ENCODE measurements around the gene MTUS2.

Gene MTUS2

DNA sequence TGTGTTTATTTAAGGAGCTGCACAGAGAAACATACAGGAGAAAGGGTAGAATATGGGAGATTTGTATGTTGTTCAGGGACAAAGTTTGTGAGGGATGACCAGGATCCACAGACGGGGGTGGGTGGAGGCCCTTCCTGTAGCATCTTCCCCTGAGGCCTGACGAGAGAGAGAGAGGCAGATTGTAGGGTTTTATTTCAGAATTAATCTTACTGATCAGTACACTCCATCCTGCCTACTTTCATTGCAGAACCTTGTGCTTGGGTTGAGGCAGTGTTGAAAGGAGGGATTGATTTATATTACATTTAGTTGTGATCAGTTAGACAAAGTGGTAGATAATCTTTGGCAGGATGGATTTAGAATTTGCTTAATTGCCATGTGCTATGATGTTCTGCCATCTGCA is 39.6 kb downstream of the MTUS2 start:
- DNase-seq, result no peak

DNA sequence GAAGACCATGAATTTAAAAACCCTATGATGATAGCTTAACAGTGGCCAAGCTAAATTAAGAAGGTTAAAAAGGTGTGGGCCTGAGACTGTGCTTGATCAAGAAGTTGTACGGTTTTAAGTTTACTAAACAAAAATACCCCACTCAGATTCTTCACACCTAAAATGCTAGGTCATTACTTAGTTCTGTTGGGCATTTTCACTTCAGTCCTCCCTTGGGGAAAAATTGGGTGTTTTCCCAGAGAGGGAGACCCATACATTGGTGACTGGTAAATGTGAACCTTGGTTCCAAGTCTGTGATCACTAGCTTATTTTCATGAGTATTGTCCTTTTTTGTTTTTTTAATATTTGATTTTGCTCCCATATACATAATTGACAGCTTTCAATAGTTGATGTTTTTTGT is 44.4 kb downstream of the MTUS2 start:
- DNase-seq, result no peak

DNA sequence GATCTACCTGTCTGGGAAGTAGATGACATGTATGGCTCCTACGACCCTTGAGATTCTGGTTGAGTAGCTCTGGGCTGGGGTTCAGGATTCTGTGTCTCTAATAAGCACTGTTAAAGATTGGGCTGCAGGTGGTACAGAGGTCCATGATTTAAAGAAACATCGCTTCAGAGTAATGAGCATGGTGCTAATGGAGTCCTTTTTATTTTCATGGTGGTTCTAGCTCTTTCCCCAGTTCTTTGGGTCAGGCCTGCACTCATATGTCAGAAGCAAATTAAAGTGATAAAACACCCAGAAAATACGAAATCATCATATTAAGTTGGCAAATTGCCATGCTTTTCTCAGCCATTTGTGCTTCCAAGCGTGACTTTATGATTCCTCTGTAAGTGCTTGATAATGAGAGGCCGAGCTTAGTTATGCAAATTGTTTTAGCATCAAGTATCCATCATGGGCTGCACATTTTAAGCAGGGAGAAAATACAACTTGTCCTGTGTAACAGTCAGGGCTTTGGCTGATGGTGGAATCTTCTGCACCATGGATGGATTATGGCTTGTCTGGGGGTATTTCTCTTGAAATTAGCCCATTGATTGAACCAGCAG is 45.1 kb downstream of the MTUS2 start:
- DNase-seq, result no peak

DNA sequence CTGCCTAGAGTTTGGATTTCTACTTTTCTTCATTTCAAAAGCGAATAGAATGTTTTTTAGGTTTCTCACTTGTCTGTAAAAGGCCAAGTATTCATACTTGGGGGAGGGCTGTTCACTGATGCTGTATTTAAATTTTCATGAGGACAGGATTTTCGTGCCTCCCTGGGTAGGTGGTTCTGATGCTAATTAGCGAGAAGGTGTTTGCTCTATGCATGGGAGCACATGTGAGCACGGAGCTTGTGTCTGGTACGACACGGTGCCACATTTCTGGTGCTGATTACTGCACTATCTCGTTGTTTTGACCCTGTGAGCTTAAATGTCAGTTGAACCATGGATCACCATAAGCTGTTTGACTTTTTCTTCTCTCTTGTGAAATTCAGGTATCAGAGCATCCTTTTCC is 45.8 kb downstream of the MTUS2 start:
- DNase-seq, result no peak

DNA sequence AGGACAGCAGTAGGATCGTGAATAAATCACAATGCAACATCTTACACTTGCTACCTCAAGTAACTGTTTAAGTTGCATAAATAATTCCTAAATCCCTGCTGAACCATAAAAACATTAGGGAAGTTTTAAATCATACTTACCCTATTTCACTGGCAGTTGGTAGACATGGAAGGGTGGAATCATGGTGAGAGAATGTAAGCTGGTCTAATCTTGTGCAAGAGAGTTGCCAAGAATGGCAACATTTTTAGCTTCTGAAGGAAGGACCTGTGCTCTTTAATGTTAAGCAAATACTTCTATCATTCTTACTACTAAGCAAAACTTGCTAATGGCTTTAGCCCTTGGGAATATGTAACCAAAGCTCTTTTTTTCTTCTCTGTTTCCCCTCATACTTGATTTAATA is 46.8 kb downstream of the MTUS2 start:
- no peak for DNase-seq

DNA sequence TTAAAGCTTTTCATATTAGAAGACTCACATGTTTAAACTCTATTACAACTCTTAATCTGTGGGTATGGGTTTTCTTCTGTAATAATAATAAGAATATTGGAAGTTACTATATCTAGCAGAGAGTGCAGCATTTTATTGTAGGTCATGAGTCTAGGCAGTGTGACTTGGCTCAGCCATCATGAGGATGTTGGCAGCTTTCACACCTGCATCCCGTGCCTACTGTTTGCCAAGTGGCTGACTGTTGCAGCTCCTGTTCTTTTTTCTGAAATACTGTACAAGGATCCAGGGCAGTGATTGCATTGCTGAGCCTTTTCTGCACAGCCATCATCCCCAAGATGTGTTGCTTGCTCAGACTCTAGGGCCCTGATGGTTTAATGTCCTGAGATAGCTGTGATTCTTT is 47.4 kb downstream of the MTUS2 start:
- no peak for DNase-seq

DNA sequence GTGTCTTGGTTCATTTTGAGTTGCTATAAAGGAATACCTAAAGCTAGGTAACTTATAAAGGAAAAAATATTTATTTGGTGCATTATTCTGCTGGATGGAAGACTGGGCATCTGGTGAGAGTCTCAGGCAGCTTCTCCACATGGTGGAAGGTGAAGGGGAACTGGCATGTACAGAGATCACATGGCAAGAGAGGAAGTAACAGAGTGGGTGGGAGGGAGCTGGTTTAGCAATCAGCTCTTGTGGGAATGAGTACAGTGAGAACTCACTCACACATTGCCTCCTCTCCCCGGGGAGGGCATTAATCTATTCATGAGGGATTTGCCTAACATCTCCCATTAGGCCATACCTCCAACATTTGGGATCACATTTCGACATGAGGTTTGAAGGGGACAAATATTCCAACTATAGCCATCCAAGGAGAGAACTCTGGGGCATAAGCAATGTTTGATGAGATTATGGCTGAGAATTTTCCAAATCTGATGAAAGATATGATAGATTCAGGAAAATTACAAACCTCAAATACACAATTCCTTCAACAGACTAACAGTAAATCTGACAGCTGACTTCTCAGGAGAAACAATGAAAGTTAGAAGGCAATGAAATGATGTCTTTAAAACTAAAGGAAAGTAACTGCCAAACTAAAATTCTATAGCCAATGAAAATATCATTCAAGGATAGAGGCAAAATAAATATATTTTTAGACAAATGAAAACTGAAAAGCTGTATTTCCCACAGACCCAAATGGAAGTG is 52.5 kb downstream of the MTUS2 start:
- no peak for DNase-seq

DNA sequence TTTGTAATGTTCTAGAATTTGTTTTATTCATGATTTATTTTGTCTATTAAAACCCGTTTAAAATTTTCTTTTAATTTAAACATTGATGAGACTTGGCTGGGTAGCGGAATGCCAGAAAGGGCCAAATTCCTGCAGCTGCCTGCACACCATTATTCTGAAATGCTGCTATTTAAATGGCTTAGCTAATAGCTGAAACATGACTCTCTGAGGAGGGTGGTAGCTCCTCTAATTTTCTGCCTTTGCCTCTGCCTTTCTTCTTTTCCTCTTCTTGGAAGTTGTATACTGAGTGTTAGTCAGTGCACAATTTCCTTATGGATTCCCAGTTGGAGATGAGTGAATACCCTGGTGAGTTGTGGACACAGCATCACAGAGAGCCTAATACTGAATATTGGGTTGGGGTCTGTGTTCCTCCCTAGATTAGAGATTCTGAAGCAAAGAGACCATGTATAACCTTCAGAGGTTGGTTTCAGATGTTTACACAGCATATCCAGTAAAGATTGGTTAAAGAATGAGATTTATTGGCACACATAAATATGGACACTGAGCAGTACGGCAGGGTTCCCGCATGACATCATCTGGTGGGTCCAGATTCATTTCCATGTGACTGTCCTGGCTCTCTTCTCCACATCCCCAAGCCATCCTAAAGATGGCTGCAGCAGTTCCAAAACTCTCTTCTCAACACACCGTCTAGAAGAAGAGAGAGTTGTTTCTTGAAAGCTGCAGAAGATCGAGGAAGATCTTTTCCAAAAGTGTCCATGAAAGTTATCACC is 55.9 kb downstream of the MTUS2 start:
- DNase-seq, result no peak

DNA sequence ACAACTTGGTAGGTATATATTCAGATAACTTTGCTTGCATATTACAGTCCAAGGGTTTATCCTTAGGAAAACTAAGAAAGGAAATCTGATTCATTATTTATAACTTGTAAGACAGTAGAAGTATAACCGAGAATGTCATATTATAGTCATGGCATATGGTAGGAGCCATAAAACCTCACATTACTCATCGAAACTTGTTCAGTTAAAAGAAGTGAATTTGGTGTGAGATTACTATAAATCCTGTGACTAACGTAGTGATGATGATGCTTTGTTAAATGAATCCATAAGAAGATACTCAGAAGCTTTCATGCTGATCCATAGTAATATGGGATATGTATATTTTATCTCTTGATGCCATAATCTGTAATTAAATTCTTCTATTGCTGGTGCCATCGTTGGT is 57.3 kb downstream of the MTUS2 start:
- no peak for DNase-seq

DNA sequence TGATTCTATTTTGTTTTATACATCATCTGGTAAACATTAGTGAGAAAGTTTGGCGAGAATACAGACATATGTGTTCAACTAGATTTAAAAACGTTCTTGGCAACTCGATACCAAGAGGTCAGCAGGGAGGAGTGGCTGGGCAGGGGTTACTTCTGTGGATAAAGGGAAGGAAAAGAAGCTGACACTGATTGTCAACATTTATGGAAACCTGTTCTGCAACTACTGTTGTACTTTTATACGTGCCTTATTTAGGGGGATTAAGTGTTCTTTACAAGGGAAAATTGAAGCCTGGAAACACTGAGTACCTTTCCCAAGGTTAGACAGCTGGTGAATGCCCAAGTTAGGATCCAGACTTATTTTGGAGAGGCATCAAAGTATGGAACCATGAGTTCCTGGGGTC is 65.0 kb downstream of the MTUS2 start:
- DNase-seq, result no peak

DNA sequence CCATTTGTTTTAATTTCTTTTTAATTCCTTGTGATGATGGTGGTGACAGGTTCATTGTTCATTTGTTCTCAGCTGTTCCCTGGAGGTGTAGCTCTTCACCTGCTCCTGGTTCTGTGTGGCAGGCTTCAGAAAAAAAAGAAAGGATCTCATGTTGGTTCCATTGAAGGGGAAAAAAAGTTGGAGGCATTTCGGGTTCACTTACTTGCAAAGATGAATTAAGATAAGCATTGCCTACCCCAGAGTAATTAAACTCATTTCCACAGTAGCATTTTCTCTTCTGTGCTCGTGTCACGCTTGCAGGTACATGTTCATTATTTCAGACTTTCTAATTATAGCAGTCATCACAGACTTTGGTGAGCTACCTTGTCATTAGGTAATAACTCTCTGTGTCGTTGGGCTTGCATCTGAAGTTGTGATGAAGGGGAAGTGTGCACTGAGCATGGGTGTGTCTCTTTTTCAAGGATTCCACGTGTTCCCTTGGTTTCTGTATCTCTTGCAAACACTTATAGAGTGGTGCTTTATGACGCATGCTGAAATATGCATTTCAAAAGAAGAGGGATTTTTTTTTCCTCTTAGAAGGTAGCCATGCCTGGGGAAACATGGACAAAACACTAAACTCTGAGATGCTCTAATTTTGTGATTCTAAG is 69.1 kb downstream of the MTUS2 start:
- no peak for DNase-seq

DNA sequence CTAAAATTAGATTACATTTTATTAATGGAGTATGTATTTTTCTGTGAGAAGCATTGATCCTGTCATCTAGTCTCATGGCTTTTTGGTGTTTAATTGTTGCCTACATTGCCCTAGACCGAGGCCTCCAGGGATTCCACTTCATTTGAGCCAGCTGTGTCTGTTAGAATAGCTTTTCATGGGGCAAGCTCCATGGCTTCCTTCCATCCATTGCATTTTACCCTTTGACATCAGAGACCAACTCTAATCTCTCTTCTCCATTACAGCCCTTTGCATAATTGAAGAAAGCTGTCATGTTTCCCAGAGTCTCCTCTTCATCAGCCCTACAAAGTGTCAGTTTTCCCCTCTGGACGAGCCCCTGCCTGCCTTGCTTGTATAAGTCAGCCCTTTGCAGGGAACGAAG is 70.6 kb downstream of the MTUS2 start:
- no peak for DNase-seq

DNA sequence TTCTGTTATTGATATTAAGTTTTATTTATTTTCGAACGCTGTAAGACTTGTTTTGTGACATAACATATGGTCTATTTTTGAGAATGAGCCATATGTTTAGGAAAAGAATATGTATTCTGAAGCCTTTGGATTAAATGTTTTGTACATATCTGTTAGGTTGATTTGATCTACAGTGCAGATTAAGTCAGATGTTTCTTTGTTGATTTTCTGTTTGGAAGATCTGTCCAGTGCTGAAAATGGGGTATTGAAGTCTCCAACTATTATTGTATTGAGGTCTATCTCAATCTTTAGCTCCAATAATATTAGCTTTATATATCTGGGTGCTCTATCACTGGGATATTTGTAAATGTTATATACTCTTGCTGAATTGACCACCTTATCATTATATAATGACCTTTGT is 97.9 kb downstream of the MTUS2 start:
- DNase-seq, result no peak

DNA sequence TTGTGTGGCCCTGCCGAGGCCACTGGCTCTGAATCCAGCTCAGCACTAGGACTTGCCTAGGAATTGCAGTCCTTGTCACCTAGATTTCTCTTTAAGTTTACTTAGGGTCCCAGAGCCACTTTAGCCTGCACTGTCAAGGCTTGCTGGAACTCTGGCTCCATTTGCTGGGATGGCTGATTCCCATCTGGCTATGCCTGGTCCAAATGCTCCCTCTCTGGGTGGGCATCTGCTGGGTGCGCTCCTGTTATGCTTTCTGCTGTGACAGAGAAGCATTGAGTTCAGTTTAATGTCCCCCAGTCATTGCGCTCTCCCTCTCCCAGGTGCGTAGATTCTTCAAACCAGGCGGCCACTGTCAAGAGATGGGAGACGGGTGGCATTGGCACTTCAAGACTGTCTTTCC is 102.2 kb downstream of the MTUS2 start:
- DNase-seq, result no peak

DNA sequence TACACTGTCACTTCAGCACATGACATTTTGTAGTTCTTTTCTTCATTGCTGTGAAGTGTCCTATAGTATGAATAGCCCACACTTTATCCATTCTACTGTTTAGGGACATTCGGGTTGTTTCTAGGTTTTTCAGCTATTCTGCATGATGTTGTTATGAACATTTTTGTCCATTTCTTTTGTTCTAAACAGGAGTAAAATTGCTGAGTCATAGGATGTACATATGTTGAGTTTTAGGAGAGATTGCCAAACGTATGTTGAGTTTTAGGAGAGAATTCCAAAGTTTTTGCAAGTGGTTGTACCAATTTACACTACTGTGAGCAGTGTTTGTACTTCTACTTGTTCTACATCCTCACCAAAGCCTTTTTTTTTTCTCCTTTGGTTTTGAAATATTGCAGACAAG is 115.0 kb downstream of the MTUS2 start:
- DNase-seq, result no peak

DNA sequence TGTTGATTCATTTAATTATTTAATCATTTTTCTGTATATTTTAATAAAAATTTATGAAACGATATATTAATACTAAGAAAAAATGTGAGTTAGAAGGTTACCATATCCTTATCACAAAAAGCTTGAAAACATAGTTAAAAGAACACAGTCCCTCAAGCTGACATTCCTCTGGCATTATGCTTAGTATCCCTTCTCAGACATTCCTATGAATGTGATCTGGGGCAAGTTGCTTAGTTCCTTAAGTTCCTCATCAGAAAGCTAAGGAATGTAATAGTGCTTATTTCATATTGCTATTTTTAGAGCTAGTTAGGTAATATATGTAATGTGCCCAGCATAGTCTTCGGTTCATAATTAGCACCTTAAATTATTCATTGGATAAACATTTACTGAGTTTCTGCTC is 122.8 kb downstream of the MTUS2 start:
- no peak for DNase-seq

DNA sequence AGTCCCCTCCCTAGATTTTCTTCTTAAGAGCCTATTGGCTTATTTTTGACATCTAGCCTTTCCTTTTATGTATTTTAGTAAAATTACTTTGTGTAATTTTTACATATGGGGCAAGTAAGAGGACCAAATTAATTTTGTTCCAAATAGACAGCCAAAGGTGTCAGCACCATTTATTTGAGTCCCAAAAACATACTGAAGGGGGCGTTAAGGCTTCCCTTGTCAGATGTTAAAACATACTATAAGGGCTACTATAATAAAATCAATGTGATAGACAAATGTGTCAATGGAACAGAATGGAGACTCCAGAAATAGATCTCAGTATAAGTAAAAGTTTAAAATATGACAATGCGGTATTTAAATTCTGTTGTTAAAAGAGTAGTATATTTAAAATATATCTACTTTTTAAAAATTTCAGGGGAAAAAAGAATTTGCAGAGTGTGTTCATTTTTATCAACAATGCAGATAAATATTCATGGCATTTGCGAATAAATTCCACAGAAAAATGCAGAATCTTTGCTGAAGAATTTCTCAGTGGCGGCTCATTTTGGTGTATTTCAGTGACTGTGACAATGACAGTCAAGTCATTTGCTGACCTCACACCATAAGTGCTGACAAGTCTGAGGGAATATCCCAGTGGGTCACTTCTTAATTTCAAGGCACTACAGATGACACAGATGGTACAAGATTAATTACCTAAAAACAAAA is 133.7 kb downstream of the MTUS2 start:
- DNase-seq, result no peak

DNA sequence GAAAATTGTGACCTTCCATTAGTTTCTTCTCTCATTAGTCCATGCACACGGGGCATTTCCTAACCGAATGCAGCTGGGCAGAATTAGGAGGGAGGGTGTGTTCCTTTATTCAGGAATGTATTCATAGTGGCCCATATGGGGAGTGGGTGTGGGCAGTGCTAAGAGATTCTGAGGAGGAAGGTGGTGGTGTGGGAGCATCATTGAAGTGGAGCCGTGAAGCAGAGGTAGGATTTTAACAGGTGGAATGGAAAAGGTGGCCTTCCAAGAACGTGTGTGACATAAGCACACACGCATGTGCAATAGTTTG is 134.2 kb downstream of the MTUS2 start:
- no peak for DNase-seq

DNA sequence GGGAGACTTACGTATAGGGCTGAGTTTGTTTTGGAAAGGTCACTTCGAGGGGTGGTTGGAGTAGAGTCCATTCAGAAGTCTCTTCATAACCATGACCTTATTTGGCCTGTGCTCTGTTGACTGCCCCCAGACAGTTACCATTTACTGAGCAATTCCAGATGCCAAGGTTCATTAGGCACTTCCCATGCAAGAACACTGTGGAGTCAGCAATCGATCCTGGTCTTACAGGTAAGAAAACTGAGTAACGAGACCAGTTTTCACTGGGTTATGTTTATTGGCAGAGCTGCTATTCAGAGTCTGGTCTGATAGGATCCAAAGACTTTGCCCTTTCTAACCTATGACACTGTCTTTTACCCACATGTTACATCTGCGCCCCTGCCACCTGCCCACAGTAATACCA is 134.7 kb downstream of the MTUS2 start:
- DNase-seq, result no peak

DNA sequence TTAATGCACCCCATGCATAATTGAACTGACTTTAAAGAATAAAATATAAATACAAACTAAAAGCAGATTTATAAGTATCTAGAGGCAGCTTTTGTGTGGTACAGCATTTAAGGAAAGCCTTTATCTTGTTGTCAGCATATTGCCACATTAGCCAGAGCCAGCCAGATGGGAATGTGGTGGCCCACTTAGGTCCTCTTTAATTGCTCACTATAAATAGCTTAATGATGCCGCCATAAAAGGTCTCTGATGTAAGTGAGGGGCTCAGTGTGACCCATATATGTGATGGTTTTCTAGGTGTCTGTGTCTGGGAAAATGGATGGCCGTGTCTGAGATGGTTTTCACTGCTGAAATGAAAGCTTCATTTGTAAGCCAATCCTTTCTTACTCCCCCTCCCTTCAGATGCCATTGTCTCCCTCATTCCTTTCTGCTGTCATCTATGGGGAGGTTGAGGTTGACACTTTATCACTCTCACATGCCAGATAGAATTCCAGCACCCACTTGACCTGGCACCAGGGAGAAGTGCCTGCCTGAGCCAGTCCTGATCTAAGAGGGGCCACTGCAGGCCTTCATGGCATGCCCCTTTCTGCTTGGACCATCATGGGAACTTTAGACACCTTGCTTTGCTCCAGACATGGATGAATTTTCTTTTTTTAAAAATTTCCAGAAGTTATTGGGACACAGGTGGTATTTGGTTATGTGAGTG is 135.3 kb downstream of the MTUS2 start:
- no peak for DNase-seq

DNA sequence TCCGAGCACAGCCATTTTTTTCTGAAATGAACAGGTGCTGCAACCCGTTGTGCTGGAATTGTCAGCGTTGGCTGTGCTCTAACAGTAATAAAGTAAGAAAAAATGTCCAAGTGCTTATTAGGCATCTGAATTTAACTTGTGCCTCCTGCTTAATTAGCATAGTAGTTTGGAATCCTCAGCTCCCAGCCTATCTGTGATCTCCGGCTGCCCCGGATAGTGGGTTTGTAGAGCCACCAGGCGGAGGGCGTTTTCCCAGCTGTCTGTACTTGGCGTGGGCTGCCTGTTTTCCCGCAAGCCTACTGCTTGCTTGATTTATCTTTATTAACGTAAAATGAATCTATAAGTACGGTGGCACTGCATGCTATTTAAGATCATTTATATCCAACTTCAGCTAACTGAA is 137.9 kb downstream of the MTUS2 start:
- DNase-seq, result no peak

DNA sequence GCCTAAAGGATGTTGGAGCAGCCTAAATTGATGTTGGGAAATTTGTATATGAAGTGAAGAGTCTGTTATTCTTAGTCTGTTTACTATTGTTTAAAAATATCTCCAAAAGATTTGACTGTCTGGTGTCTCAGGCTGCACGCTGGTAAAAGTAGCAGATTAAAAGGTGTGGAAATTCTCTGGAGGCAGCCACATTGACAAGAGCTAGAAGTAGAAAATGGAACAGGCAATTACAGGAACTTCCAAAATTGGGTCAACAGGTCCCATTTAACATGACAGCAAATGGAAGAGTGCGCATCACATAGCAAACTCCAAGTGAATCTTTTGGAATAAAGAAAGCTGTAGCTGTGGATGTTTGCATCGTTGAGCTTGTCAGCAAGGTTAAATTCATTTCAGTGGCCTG is 138.3 kb downstream of the MTUS2 start:
- DNase-seq, result no peak

DNA sequence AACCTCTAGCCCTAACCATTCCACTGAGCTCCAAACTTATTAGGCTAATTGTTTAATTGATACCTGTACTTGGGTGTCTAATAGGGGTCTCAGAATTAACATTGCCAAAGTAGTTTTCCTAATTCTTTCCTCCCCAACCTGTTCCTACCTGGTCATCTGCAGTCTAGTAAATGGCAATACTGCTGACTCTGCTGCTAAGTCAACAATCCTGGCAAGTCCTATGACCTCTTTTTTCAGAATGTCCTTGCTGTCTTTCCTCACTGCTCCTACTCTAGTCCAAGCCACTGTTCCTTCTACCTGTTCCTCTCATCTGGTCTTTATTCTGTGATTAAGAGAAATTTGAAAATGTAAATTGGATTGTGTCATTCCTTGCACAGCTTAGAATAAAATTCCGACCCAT is 143.9 kb downstream of the MTUS2 start:
- DNase-seq, result no peak

Measured in NCI-H146 (cell line).